Neural cell (in vitro differentiated cells): ENCODE results near the gene PABPC1L. TPM values are rescaled to one million over a fixed set of nuclear protein-coding genes. Genes with fewer than 3 reads are reported as not detected.
A peak's percentile ranks its signal among the peaks of the same experiment; 100 is the strongest.

Experiments used
- H2AFZ ChIP-seq: fragments of 200-600, 300-800 bp; sonication (generic), shearing (Covaris generic); 2 replicates; pipeline ENCODE4 v1.6.0; 2014; ENCODE audit warnings: low read depth, mild to moderate bottlenecking, antibody characterized with exemption, low read length, moderate library complexity
- H3F3A ChIP-seq: fragments of 200-600 bp; shearing (Covaris generic); 2 replicates; pipeline ENCODE4 v1.6.1; 2016; ENCODE audit warnings: mild to moderate bottlenecking, moderate library complexity, mixed read lengths, antibody characterized with exemption, low read length; ENCODE audit not compliant: insufficient read depth, poor library complexity, severe bottlenecking
- H3K27ac ChIP-seq: fragments of 200-600, 300-800 bp; sonication (generic), shearing (Covaris generic); 2 replicates; pipeline ENCODE4 v1.5.1; 2014; ENCODE audit warnings: mild to moderate bottlenecking, low read length, moderate library complexity
- H3K27me3 ChIP-seq: fragments of 300-800, 200-600 bp; sonication (generic), shearing (Covaris generic); 2 replicates; pipeline ENCODE4 v1.6.0; 2014; ENCODE audit warnings: mild to moderate bottlenecking, low read depth, low read length, moderate library complexity; ENCODE audit not compliant: insufficient read depth
- H3K36me3 ChIP-seq: fragments of 300-800, 200-600 bp; sonication (generic), shearing (Covaris generic); 2 replicates; pipeline ENCODE4 v1.5.1; 2014; ENCODE audit warnings: mild to moderate bottlenecking, antibody characterized with exemption, low read length, moderate library complexity; ENCODE audit not compliant: insufficient read depth
- H3K4me2 ChIP-seq: fragments of 300-800, 200-600 bp; sonication (generic), shearing (Covaris generic); 2 replicates; pipeline ENCODE4 v1.6.0; 2014; ENCODE audit warnings: mild to moderate bottlenecking, low read length
- H3K4me3 ChIP-seq: fragments of 300-800, 200-600 bp; sonication (generic), shearing (Covaris generic); 2 replicates; pipeline ENCODE4 v1.5.1; 2014; ENCODE audit warnings: mild to moderate bottlenecking, low read length, moderate library complexity
- H3K79me2 ChIP-seq: fragments of 200-600 bp; shearing (Covaris generic); replicated peaks from 2 replicates; pipeline ENCODE4 v1.6.0; 2014; ENCODE audit warnings: mild to moderate bottlenecking, low read length, moderate library complexity; ENCODE audit not compliant: insufficient read depth
- H3K9ac ChIP-seq: fragments of 300-800, 200-600 bp; sonication (generic), shearing (Covaris generic); 2 replicates; pipeline ENCODE4 v1.6.1; 2016; ENCODE audit warnings: mild to moderate bottlenecking, low read length, mixed read lengths
- H3K9me2 ChIP-seq: fragments of 200-600 bp; shearing (Covaris generic); 2 replicates; pipeline ENCODE4 v1.6.1; 2016; ENCODE audit warnings: mild to moderate bottlenecking, low read length, mixed read lengths; ENCODE audit not compliant: insufficient read depth
- H3K9me3 ChIP-seq: fragments of 200-600, 300-800 bp; sonication (generic), shearing (Covaris generic); 2 replicates; pipeline ENCODE4 v1.6.1; 2016; ENCODE audit warnings: mild to moderate bottlenecking, mixed run types, low read length, moderate library complexity, mixed read lengths
- H4K20me1 ChIP-seq: fragments of 200-600 bp; shearing (Covaris generic); 2 replicates; pipeline ENCODE4 v1.6.1; 2016; ENCODE audit warnings: mild to moderate bottlenecking, mixed run types; ENCODE audit not compliant: insufficient read depth
- EP300 ChIP-seq: fragments of 450-650 bp; conservative IDR thresholded peaks from 2 replicates; pipeline ENCODE4 v1.6.1; 2014; ENCODE audit warnings: antibody characterized with exemption, mild to moderate bottlenecking, moderate library complexity; ENCODE audit not compliant: poor library complexity, severe bottlenecking
- EZH2 ChIP-seq: fragments of 200-600, 300-800 bp; shearing (Covaris generic), sonication (generic); IDR thresholded peaks from 2 replicates; pipeline ENCODE4 v1.6.1; 2014; ENCODE audit warnings: antibody characterized with exemption, low read length, borderline replicate concordance, mild to moderate bottlenecking; ENCODE audit not compliant: insufficient read depth, poor library complexity, severe bottlenecking
- MXI1 ChIP-seq: fragments of 450-650 bp; conservative IDR thresholded peaks from 2 replicates; pipeline ENCODE4 v1.6.1; 2014; ENCODE audit warnings: antibody characterized with exemption, mild to moderate bottlenecking; ENCODE audit not compliant: poor library complexity, severe bottlenecking
- POLR2AphosphoS5 ChIP-seq: IDR thresholded peaks from 2 replicates; pipeline ENCODE4 v1.6.1; 2012
- RAD21 ChIP-seq: fragments of 450-650 bp; conservative IDR thresholded peaks from 2 replicates; pipeline ENCODE4 v1.6.1; 2014; ENCODE audit warnings: antibody characterized with exemption, mild to moderate bottlenecking, moderate library complexity
- SMC3 ChIP-seq: fragments of 450-650 bp; conservative IDR thresholded peaks from 2 replicates; pipeline ENCODE4 v1.6.1; 2014; ENCODE audit warnings: antibody characterized with exemption, mild to moderate bottlenecking, moderate library complexity; ENCODE audit not compliant: poor library complexity
- TAF1 ChIP-seq: IDR thresholded peaks from 2 replicates; pipeline ENCODE4 v1.6.1; 2012; ENCODE audit warnings: low read depth
- polyA plus RNA-seq: library from polyadenylated mRNA; depleted of rRNA; stranded (reverse); fragments of >200 nt; gene quantifications from 2 replicates; pipeline ENCODE4 v1.2.3, GENCODE V29; 2014
- TF ChIP-seq, protein P1 (sequence below): fragments of 450-650 bp; IDR thresholded peaks from 2 replicates; pipeline ENCODE4 v1.5.1; 2014; ENCODE audit warnings: antibody characterized with exemption, mild to moderate bottlenecking, moderate library complexity; ENCODE audit not compliant: poor library complexity, severe bottlenecking
- TF ChIP-seq, protein P2 (sequence below): IDR thresholded peaks from 2 replicates; pipeline ENCODE4 v1.6.1; 2012; ENCODE audit warnings: borderline replicate concordance

PABPC1L gene
- polyA plus RNA-seq, 1 donor from 2014 or later = 3.6 TPM

DNA sequence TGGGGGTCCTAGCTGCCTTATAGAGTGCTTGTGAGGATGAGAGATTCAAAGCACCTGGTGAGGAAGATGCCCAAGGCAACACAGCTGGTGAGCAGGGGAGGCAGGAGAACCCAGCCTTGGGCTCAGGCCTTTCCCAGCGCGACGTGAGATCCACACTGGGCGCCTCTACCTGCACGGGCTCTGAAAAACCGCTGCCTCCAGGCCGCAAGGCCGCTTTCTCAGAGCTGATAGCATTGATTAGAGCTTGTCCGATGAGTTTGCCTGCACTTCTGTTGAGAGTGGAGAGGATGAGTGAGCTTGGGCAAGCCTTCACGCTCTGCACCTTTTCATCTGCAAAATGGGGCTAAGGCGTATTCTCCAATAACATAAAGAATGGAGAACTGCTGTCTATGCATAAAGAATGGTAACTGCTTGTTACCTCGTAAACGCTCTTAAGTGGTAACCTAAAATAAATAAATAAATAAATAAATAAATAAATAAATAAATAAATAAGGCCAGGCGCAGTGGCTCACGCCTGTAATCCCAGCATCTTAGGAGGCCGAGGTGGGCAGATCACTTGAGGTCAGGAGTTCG is 916 bp downstream of the PABPC1L start:
- H3K9me3 ChIP-seq = no peaks in the 10 kb centered on the region
- no peaks in the 10 kb centered on the region for H3K36me3 ChIP-seq
- no peak overlapping the region for H2AFZ ChIP-seq
- H3K4me3 ChIP-seq = peak overlapping the region; percentile 67
- peak overlapping the region; percentile 23 for H3K9ac ChIP-seq
- no peaks in the 10 kb centered on the region for H3F3A ChIP-seq
- TF ChIP-seq EZH2 = no peak
- TF ChIP-seq, protein P1, sequence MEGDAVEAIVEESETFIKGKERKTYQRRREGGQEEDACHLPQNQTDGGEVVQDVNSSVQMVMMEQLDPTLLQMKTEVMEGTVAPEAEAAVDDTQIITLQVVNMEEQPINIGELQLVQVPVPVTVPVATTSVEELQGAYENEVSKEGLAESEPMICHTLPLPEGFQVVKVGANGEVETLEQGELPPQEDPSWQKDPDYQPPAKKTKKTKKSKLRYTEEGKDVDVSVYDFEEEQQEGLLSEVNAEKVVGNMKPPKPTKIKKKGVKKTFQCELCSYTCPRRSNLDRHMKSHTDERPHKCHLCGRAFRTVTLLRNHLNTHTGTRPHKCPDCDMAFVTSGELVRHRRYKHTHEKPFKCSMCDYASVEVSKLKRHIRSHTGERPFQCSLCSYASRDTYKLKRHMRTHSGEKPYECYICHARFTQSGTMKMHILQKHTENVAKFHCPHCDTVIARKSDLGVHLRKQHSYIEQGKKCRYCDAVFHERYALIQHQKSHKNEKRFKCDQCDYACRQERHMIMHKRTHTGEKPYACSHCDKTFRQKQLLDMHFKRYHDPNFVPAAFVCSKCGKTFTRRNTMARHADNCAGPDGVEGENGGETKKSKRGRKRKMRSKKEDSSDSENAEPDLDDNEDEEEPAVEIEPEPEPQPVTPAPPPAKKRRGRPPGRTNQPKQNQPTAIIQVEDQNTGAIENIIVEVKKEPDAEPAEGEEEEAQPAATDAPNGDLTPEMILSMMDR = no peak
- TF ChIP-seq, protein P2, sequence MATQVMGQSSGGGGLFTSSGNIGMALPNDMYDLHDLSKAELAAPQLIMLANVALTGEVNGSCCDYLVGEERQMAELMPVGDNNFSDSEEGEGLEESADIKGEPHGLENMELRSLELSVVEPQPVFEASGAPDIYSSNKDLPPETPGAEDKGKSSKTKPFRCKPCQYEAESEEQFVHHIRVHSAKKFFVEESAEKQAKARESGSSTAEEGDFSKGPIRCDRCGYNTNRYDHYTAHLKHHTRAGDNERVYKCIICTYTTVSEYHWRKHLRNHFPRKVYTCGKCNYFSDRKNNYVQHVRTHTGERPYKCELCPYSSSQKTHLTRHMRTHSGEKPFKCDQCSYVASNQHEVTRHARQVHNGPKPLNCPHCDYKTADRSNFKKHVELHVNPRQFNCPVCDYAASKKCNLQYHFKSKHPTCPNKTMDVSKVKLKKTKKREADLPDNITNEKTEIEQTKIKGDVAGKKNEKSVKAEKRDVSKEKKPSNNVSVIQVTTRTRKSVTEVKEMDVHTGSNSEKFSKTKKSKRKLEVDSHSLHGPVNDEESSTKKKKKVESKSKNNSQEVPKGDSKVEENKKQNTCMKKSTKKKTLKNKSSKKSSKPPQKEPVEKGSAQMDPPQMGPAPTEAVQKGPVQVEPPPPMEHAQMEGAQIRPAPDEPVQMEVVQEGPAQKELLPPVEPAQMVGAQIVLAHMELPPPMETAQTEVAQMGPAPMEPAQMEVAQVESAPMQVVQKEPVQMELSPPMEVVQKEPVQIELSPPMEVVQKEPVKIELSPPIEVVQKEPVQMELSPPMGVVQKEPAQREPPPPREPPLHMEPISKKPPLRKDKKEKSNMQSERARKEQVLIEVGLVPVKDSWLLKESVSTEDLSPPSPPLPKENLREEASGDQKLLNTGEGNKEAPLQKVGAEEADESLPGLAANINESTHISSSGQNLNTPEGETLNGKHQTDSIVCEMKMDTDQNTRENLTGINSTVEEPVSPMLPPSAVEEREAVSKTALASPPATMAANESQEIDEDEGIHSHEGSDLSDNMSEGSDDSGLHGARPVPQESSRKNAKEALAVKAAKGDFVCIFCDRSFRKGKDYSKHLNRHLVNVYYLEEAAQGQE = no peak
- TF ChIP-seq POLR2AphosphoS5 = no peak
- TF ChIP-seq RAD21 = no peak
- no peak for TF ChIP-seq EP300
- no peak for TF ChIP-seq TAF1
- no peak for TF ChIP-seq MXI1
- no peak for TF ChIP-seq SMC3
- no peaks in the 10 kb centered on the region for H4K20me1 ChIP-seq
- H3K79me2 ChIP-seq = no peaks in the 10 kb centered on the region
- no peak overlapping the region for H3K27ac ChIP-seq
- H3K27me3 ChIP-seq = no peaks in the 10 kb centered on the region
- no peaks in the 10 kb centered on the region for H3K9me2 ChIP-seq
- H3K4me2 ChIP-seq = no peak overlapping the region

DNA sequence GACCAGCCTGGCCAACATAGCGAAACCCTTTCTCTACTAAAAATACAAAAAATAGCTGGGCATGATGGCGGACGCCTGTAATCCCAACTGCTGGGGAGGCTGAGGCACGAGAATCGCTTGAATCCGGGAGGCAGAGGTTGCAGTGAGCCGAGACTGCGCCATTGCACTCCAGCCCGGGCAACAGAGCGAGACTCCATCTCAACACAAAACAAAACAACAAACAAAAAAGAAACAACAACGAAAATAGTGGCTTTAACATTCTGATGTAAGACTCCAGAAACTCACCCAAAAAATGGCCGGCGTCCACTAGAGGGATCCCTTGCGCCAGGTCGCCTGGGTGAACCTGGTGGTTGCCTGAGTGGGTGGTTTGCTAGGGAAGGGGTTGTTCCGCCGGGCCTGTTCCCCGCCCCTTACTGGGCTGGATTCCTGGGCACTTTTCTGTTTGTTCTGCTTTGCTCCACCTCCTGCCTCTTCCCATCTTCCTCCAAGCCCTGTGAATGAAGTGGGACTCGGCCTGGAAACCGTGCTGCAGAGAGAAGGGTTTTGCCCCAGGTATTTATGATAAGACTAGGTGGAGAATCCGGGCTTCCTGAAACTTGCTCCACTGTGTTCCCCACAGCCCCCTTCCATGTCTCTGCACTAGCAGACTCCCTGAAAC is 1.5 kb downstream of the PABPC1L start:
- Histone ChIP-seq H3K4me3 (no peak overlapping the region), H4K20me1 (no peaks in the 10 kb centered on the region), H3K27ac (no peak overlapping the region), H3K9ac (no peak overlapping the region), H3K79me2 (no peaks in the 10 kb centered on the region), H3F3A (no peaks in the 10 kb centered on the region), H3K36me3 (no peaks in the 10 kb centered on the region), H2AFZ (no peak overlapping the region), H3K4me2 (no peak overlapping the region), H3K9me2 (no peaks in the 10 kb centered on the region), H3K27me3 (no peaks in the 10 kb centered on the region), H3K9me3 (no peaks in the 10 kb centered on the region)
- TF ChIP-seq EZH2 (no peak), TAF1 (no peak)
- TF ChIP-seq, protein P1 = no peak
